HepG2 (cell line): ENCODE measurements around the gene TMEM185B. TPM values are rescaled to one million over a fixed set of nuclear protein-coding genes. Genes with fewer than 3 reads are reported as not detected.

Experiments
- ATF5 ChIP-seq: sonication (generic); formaldehyde crosslinking; IDR thresholded peaks from 2 replicates; pipeline ENCODE4 v1.4.0; 2020; ENCODE audit warnings: mild to moderate bottlenecking, low read depth, missing genetic modification reagents
- CENPBD1 ChIP-seq: sonication (generic); formaldehyde crosslinking; IDR thresholded peaks from 2 replicates; pipeline ENCODE4 v1.8.0; 2022; ENCODE audit warnings: missing genetic modification reagents, low read depth, mild to moderate bottlenecking, borderline replicate concordance
- DDIT3 ChIP-seq: sonication (generic); formaldehyde crosslinking; IDR thresholded peaks from 2 replicates; pipeline ENCODE4 v1.4.0; 2020; ENCODE audit warnings: mild to moderate bottlenecking, missing genetic modification reagents
- JDP2 ChIP-seq: sonication (generic); formaldehyde crosslinking; IDR thresholded peaks from 2 replicates; pipeline ENCODE4 v1.8.1; 2022; ENCODE audit warnings: missing genetic modification reagents, borderline replicate concordance
- NBN ChIP-seq: fragments of 450-650 bp; conservative IDR thresholded peaks from 2 replicates; pipeline ENCODE4 v1.6.1; 2017
- NCOA5 ChIP-seq: sonication (generic); formaldehyde crosslinking; IDR thresholded peaks from 2 replicates; pipeline ENCODE4 v1.4.0; 2020; ENCODE audit warnings: missing genetic modification reagents
- NFYC ChIP-seq: IDR thresholded peaks from 2 replicates; pipeline ENCODE4 v1.6.1; 2016; ENCODE audit warnings: missing genetic modification reagents, missing compliant biosample characterization
- POGZ ChIP-seq: sonication (generic); formaldehyde crosslinking; IDR thresholded peaks from 2 replicates; pipeline ENCODE4 v1.4.0; 2020; ENCODE audit warnings: mild to moderate bottlenecking, missing genetic modification reagents
- POLR2AphosphoS2 ChIP-seq: IDR thresholded peaks from 2 replicates; pipeline ENCODE4 v1.6.1; 2011; ENCODE audit warnings: low read depth, low read length, improper control_type of control experiment
- TIGD3 ChIP-seq: sonication (generic); formaldehyde crosslinking; IDR thresholded peaks from 2 replicates; pipeline ENCODE4 v1.5.1; 2020; ENCODE audit warnings: mild to moderate bottlenecking, missing genetic modification reagents, borderline replicate concordance
- ZBTB8A ChIP-seq: sonication (generic); formaldehyde crosslinking; IDR thresholded peaks from 2 replicates; pipeline ENCODE4 v1.4.0; 2020; ENCODE audit warnings: mild to moderate bottlenecking, low read depth, missing genetic modification reagents, borderline replicate concordance
- ZFYVE20 ChIP-seq: sonication (generic); formaldehyde crosslinking; IDR thresholded peaks from 2 replicates; pipeline ENCODE4 v1.8.0; 2023; ENCODE audit warnings: low read depth, mild to moderate bottlenecking, moderate library complexity, missing genetic modification reagents, borderline replicate concordance
- ZGPAT ChIP-seq: IDR thresholded peaks from 2 replicates; pipeline ENCODE4 v1.6.1; 2016; ENCODE audit warnings: mild to moderate bottlenecking
- ZMAT5 ChIP-seq: sonication (generic); formaldehyde crosslinking; IDR thresholded peaks from 2 replicates; pipeline ENCODE4 v1.5.0; 2020; ENCODE audit warnings: mild to moderate bottlenecking, low read depth, missing genetic modification reagents, borderline replicate concordance
- ZNF326 ChIP-seq: sonication (generic); formaldehyde crosslinking; IDR thresholded peaks from 2 replicates; pipeline ENCODE4 v1.4.0; 2020; ENCODE audit warnings: missing genetic modification reagents, borderline replicate concordance
- ZNF672 ChIP-seq: sonication (generic); formaldehyde crosslinking; IDR thresholded peaks from 2 replicates; pipeline ENCODE4 v1.8.1; 2022; ENCODE audit warnings: missing genetic modification reagents
- ZNF790 ChIP-seq: sonication (generic); formaldehyde crosslinking; IDR thresholded peaks from 2 replicates; pipeline ENCODE4 v1.8.0; 2022; ENCODE audit warnings: missing genetic modification reagents, mild to moderate bottlenecking, borderline replicate concordance
- polyA plus RNA-seq, 8 experiments: library from polyadenylated mRNA; depleted of rRNA in 3 of 8; stranded (reverse) in 7 of 8; unstranded in 1 of 8; fragments of >200 nt; fragmentation: Illumina TruSeq in 4 of 8; extraction: Trizol in 4 of 8; gene quantifications; 2 replicates each; pipeline versions ENCODE4 v1.2.1 to v1.2.3, GENCODE V29; 2011 to 2016; ENCODE audit warnings: low read depth in 4 of 8, missing spikeins in 1 of 8, mixed read lengths in 1 of 8; ENCODE audit not compliant: insufficient read depth in 1 of 8
- total RNA-seq, 5 experiments: library from RNA; depleted of rRNA; stranded (reverse); fragments of >200 nt; fragmentation: Illumina TruSeq; extraction: Trizol; gene quantifications; 2 replicates each; pipeline ENCODE4 v1.2.3, GENCODE V29; 2016; ENCODE audit warnings: low read depth in 1 of 5

The TMEM185B gene
- total and polyA plus RNA-seq, 2 of the 13 experiments (the other 11 are each of a cell fraction or from before 2014, with no cell fraction given), result 5.6 to 7.0 TPM

GRCh38 chr2:120253021-120253882 lies 30.1 kb upstream of the TMEM185B start (continued):
- TF ChIP-seq NFYC (CRISPR knock-in tag) (0 out of 2 replicates have a peak, but pooled peaks have one; percentile 40), ZGPAT (CRISPR knock-in tag) (no peak), ZBTB8A (CRISPR knock-in tag) (no peak), POGZ (CRISPR knock-in tag) (no peak), NBN (no peak), ZNF326 (CRISPR knock-in tag) (no peak), ZMAT5 (CRISPR knock-in tag) (no peak), ZNF672 (no peak; the same call in 1 of the 2 replicates), JDP2 (CRISPR knock-in tag) (no peak), CENPBD1 (CRISPR knock-in tag) (no peak), ATF5 (CRISPR knock-in tag) (no peak), ZNF790 (no peak), NCOA5 (no peak), POLR2AphosphoS2 (no peak), TIGD3 (CRISPR knock-in tag) (no peak), ZFYVE20 (CRISPR knock-in tag) (no peak), DDIT3 (CRISPR knock-in tag) (no peak)
